ENCODE data around the gene NFS1. TPM values are rescaled to one million over a fixed set of nuclear protein-coding genes. Genes with fewer than 3 reads are reported as not detected.
A peak's percentile ranks its signal among the peaks of the same experiment; 100 is the strongest.

NFS1 gene
- total RNA-seq, 1 donor from 2014 or later = 22.2 TPM

GRCh38 chr20:35734777-35735649 lies 35.9 kb upstream of the NFS1 start:
- H3K27me3 ChIP-seq (ENCODE audit: low read depth) = no peaks in the 10 kb centered on the region
- DNase-seq (no peak), ATAC-seq (no peak)
- peaks cover 100% of the 10 kb centered on the region for H3K36me3 ChIP-seq
- H3K4me3 ChIP-seq = peak overlapping the region; percentile 1
- peaks cover 88% of the 10 kb centered on the region for H3K4me1 ChIP-seq
- intact Hi-C loops (cut with DNase I) = no loop called here
- H3K27ac ChIP-seq = no peak overlapping the region
- TF ChIP-seq CTCF (IDR thresholded peaks at IDR 0.05) = no peak
- no peaks in the 10 kb centered on the region for H3K9me3 ChIP-seq

- H3K36me3 ChIP-seq = peaks cover 100% of the 10 kb centered on the region
- peaks cover 88% of the 10 kb centered on the region for H3K4me1 ChIP-seq
- intact Hi-C loops (cut with DNase I) = no loop called here
- H3K4me3 ChIP-seq = no peak overlapping the region
- H3K27me3 ChIP-seq (ENCODE audit: low read depth) = no peaks in the 10 kb centered on the region
- TF ChIP-seq CTCF (IDR thresholded peaks at IDR 0.05) = no peak
- DNase-seq (no peak), ATAC-seq (no peak)
- H3K9me3 ChIP-seq = no peaks in the 10 kb centered on the region
- no peak overlapping the region for H3K27ac ChIP-seq
Measured at GRCh38 chr20:35734374-35734773, 35.2 kb upstream of the NFS1 start.

GRCh38 chr20:35732644-35732982 lies 33.5 kb upstream of the NFS1 start:
- Histone ChIP-seq H3K4me1 (peaks cover 79% of the 10 kb centered on the region), H3K27me3 (ENCODE audit: low read depth) (no peaks in the 10 kb centered on the region), H3K9me3 (no peaks in the 10 kb centered on the region), H3K27ac (no peak overlapping the region), H3K4me3 (no peak overlapping the region), H3K36me3 (peaks cover 100% of the 10 kb centered on the region)
- intact Hi-C loops (cut with DNase I) = no loop called here
- TF ChIP-seq CTCF (IDR thresholded peaks at IDR 0.05) = no peak
- ATAC-seq (no peak), DNase-seq (no peak)

- H3K4me1 ChIP-seq = peaks cover 79% of the 10 kb centered on the region
- no peaks in the 10 kb centered on the region for H3K27me3 ChIP-seq (ENCODE audit: low read depth)
- peaks cover 100% of the 10 kb centered on the region for H3K36me3 ChIP-seq
- intact Hi-C loops (cut with DNase I) = no loop called here
- no peak overlapping the region for H3K27ac ChIP-seq
- no peak overlapping the region for H3K4me3 ChIP-seq
- DNase-seq (no peak), ATAC-seq (no peak)
- H3K9me3 ChIP-seq = no peaks in the 10 kb centered on the region
- no peak for TF ChIP-seq CTCF (IDR thresholded peaks at IDR 0.05)
Measured at GRCh38 chr20:35731862-35732643, 32.9 kb upstream of the NFS1 start.

GRCh38 chr20:35731469-35731788 lies 32.3 kb upstream of the NFS1 start:
- no peak for ATAC-seq

More at GRCh38 chr20:35731469-35731788, 32.3 kb upstream of the NFS1 start:
- intact Hi-C loops (cut with DNase I) = no loop called here
- Histone ChIP-seq H3K9me3 (no peaks in the 10 kb centered on the region), H3K27ac (no peak overlapping the region), H3K27me3 (ENCODE audit: low read depth) (no peaks in the 10 kb centered on the region), H3K4me3 (no peak overlapping the region), H3K36me3 (peaks cover 100% of the 10 kb centered on the region), H3K4me1 (peaks cover 76% of the 10 kb centered on the region)
- no peak for TF ChIP-seq CTCF (IDR thresholded peaks at IDR 0.05)
- DNase-seq = no peak

Data from lower lobe of right lung (tissue), 2 donors.